Cardiac muscle cell (in vitro differentiated cells and primary cell): ENCODE data around the gene VCL. TPM values are rescaled to one million over a fixed set of nuclear protein-coding genes. Genes with fewer than 3 reads are reported as not detected.
A peak's percentile ranks its signal among the peaks of the same experiment; 100 is the strongest.

Source experiments
- DNase-seq, 2 donors: peaks; one replicate each; pipeline versions ENCODE4 v3.0.0 to v3.0.0-alpha.2; 2010 to 2017; ENCODE audit warnings: low read depth in 1 of 2, low spot score in 1 of 2
- H3K27ac ChIP-seq: fragments of 200-600 bp; sonication (generic); 2 replicates; pipeline ENCODE4 v1.5.1; 2016
- H3K27me3 ChIP-seq: fragments of 200-600 bp; sonication (generic); 2 replicates; pipeline ENCODE4 v1.6.0; 2016; ENCODE audit warnings: control low read depth
- H3K36me3 ChIP-seq: fragments of 200-600 bp; sonication (generic); 2 replicates; pipeline ENCODE4 v1.5.1; 2016; ENCODE audit warnings: control low read depth
- H3K4me1 ChIP-seq: fragments of 200-600 bp; sonication (generic); 2 replicates; pipeline ENCODE4 v1.8.1; 2017; ENCODE audit warnings: low read depth, mild to moderate bottlenecking, mixed run types
- H3K4me3 ChIP-seq: fragments of 200-600 bp; sonication (generic); 2 replicates; pipeline ENCODE4 v1.5.1; 2016; ENCODE audit warnings: mild to moderate bottlenecking
- H3K9me3 ChIP-seq: fragments of 200-600 bp; sonication (generic); 2 replicates; pipeline ENCODE4 v1.5.1; 2017; ENCODE audit warnings: low read depth, mild to moderate bottlenecking, control low read depth
- polyA plus RNA-seq: library from polyadenylated mRNA; unstranded; fragments of >200 nt; fragmentation: Nextera tagmentation; extraction: Ambion mirVana; gene quantifications from 2 replicates; pipeline ENCODE4 v1.2.1, GENCODE V29; 2016
- total RNA-seq: library from RNA; depleted of rRNA; stranded (reverse); fragments of >200 nt; gene quantifications from 2 replicates; pipeline ENCODE4 v1.2.3, GENCODE V29; 2016
- TF ChIP-seq, protein P1 (sequence below): IDR thresholded peaks from 2 replicates; pipeline ENCODE4 v1.5.1; 2012; ENCODE audit warnings: low read depth, mild to moderate bottlenecking, low read length

Gene VCL
- total and polyA plus RNA-seq, 2 experiments from 2014 or later = 118 to 167 TPM

DNA sequence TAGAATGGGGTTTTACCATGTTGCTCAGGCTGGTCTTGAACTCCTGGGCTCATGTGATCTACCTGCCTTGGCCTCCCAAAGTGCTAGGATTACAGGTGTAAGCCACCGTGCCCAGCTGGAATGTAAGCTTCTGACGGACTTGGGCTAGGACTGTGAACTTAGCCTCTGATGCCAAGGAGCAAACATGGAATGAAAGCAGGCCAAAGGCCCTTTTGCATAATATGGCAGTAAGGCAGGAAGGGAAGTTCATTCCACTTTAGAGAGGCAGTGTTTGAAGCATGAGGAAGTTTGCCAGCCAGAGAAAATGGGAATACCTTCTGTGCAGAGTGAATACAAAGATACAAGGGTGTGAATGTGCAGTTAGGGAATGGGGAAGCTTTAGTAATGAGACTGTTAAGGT lies 20.3 kb downstream of the VCL start:
- H3K27me3 ChIP-seq = no peaks in the 10 kb centered on the region
- H3K36me3 ChIP-seq = no peaks in the 10 kb centered on the region
- TF ChIP-seq, protein P1, sequence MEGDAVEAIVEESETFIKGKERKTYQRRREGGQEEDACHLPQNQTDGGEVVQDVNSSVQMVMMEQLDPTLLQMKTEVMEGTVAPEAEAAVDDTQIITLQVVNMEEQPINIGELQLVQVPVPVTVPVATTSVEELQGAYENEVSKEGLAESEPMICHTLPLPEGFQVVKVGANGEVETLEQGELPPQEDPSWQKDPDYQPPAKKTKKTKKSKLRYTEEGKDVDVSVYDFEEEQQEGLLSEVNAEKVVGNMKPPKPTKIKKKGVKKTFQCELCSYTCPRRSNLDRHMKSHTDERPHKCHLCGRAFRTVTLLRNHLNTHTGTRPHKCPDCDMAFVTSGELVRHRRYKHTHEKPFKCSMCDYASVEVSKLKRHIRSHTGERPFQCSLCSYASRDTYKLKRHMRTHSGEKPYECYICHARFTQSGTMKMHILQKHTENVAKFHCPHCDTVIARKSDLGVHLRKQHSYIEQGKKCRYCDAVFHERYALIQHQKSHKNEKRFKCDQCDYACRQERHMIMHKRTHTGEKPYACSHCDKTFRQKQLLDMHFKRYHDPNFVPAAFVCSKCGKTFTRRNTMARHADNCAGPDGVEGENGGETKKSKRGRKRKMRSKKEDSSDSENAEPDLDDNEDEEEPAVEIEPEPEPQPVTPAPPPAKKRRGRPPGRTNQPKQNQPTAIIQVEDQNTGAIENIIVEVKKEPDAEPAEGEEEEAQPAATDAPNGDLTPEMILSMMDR = no peak
- peaks cover 9% of the 10 kb centered on the region for H3K4me1 ChIP-seq
- no peaks in the 10 kb centered on the region for H3K9me3 ChIP-seq
- no peak overlapping the region for H3K4me3 ChIP-seq
- no peak for DNase-seq
- no peak overlapping the region for H3K27ac ChIP-seq

DNA sequence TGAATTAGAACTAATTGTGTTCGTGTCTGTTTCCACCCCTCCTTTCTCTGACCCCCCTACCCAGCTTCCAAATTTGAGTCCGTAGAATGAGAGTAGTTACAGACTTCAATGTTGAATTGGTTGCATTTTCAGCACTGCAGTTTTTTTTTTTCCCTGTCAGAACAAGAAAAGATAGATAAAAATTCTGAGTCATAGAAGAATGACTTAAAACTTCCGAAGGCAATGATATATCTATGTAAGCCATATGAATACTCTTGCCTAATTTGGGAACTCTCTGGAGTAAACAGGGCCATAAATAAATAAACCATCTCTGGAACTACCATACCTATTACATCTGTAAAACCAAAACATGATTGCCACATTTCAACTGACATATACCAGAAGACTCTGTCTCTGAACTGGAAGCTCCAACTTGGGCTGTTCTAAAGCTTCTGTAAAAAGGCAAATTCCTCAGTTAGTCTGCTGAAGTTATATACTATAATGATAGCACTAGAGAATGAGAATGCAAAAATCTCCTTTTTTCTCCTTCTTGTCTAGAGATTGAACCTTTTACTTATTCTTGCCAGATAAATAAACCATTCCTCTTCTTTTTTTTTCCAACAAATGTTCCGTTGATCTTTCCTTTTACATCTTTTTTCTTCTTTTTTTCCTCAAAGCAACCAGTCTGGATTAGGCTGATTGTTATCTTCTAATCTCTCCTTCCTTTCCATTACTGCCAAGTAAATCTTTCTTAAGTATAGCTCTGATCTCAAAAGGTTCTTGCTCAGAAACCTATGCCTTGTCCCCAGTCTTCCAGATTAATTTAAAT lies 23.5 kb downstream of the VCL start:
- H3K4me3 ChIP-seq = no peak overlapping the region
- H3K9me3 ChIP-seq = no peaks in the 10 kb centered on the region
- H3K27ac ChIP-seq = peak overlapping the region; percentile 45
- peaks cover 19% of the 10 kb centered on the region for H3K4me1 ChIP-seq
- no peaks in the 10 kb centered on the region for H3K27me3 ChIP-seq
- TF ChIP-seq, protein P1 = no peak
- no peaks in the 10 kb centered on the region for H3K36me3 ChIP-seq
- peak in 1 of 2 donors; percentile 77 for DNase-seq

DNA sequence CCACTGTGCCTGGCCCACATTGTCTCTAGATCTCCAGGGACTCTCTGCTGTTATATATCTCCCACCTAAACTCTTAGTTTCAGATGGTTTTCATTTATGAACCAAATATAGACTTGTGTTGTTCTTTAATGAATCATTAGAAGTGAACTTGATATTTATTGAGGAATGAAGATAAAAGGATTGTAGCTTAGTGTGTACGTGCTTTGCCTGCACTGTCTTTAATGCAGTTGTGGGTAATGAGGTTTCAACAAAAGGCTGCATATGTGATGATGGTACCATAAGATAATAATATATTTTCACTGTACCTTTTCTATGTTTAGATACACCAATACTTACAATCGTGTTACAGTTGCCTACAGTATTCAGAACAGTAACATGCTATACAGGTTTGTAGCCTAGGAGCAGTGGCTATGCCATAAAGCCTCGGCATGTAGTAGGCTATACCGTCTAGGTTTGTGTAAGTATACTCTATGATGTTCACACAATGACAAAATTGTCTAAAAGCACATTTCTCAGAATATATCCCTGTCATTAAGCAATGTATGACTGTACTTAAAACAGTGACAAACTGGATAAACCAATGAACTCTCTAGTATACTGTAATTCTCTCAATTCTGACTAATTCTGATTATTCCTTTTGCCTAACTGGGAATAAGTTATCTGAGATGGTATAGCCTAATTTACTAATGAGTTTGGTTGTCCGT lies 25.2 kb downstream of the VCL start:
- no peak for DNase-seq
- no peak overlapping the region for H3K4me3 ChIP-seq
- no peaks in the 10 kb centered on the region for H3K36me3 ChIP-seq
- H3K4me1 ChIP-seq = peaks cover 20% of the 10 kb centered on the region
- no peaks in the 10 kb centered on the region for H3K9me3 ChIP-seq
- H3K27ac ChIP-seq = no peak overlapping the region
- TF ChIP-seq, protein P1 = no peak
- no peaks in the 10 kb centered on the region for H3K27me3 ChIP-seq

DNA sequence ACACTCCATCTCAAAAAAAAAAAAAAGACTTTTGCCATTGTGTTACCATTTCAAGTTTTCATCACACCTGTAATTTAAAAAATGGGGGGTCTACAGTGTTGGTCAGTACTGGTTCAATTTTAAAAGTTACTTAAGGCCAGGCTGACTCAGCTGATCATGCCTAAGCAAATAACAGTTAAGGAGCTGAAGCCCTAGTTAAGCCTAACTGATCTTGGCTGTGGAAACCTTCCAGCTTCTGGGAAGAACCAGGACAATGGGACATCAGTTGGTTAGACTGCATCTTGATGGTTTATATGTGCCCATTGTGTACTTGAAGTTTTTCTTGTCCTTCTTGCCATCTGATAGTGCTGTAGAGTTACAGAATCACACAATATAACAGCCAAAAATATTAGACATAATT lies 26.7 kb downstream of the VCL start:
- no peak for DNase-seq
- H3K36me3 ChIP-seq = no peaks in the 10 kb centered on the region

GRCh38 chr10:74025380-74025978 lies 27.6 kb downstream of the VCL start:
- no peaks in the 10 kb centered on the region for H3K27me3 ChIP-seq
- DNase-seq = no peak
- H3K9me3 ChIP-seq = no peaks in the 10 kb centered on the region
- no peak overlapping the region for H3K4me3 ChIP-seq
- TF ChIP-seq, protein P1 = no peak
- H3K4me1 ChIP-seq = peaks cover 23% of the 10 kb centered on the region
- H3K36me3 ChIP-seq = no peaks in the 10 kb centered on the region
- no peak overlapping the region for H3K27ac ChIP-seq

More for the DNA sequence above, 26.7 kb downstream of the VCL start:
- Histone ChIP-seq H3K27ac (no peak overlapping the region), H3K9me3 (no peaks in the 10 kb centered on the region), H3K4me3 (no peak overlapping the region), H3K4me1 (peaks cover 20% of the 10 kb centered on the region), H3K27me3 (no peaks in the 10 kb centered on the region)
- TF ChIP-seq, protein P1 = no peak
